Measurements from ENCODE around the gene PYDC2.
"Not testable (repeated sequence)": the region's sequence is repeated elsewhere in the genome, so short reads cannot be mapped to it uniquely, and the experiment has no call there.

The PYDC2 gene

GRCh38 chr3:191473661-191474198 is 12.8 kb downstream of the PYDC2 start:
- no peak for DNase-seq

- no peak for DNase-seq
These were observed 15.3 kb downstream of the PYDC2 start for GRCh38 chr3:191476066-191476772.

- not testable (repeated sequence) for DNase-seq
These were observed 23.0 kb downstream of the PYDC2 start for GRCh38 chr3:191483994-191484393.

- no peak for DNase-seq
These were observed 23.5 kb downstream of the PYDC2 start for GRCh38 chr3:191484461-191484860.

GRCh38 chr3:191492601-191493000 is 31.6 kb downstream of the PYDC2 start:
- no peak for DNase-seq

- no peak for DNase-seq
These were observed 32.4 kb downstream of the PYDC2 start for GRCh38 chr3:191493336-191493735.

- DNase-seq: no peak
These were observed 38.5 kb downstream of the PYDC2 start for GRCh38 chr3:191499307-191500080.

- no peak for DNase-seq
These were observed 39.9 kb downstream of the PYDC2 start for GRCh38 chr3:191500892-191501291.

- no peak for DNase-seq
These were observed 41.6 kb downstream of the PYDC2 start for GRCh38 chr3:191502583-191502982.

- DNase-seq: no peak
These were observed 48.1 kb downstream of the PYDC2 start for GRCh38 chr3:191509078-191509477.
